ENCODE measurements around the gene PCDH8. TPM values are rescaled to one million over a fixed set of nuclear protein-coding genes. Genes with fewer than 3 reads are reported as not detected.

Gene PCDH8
- polyA plus RNA-seq, 1 of the 3 experiments (the other 2 are of a cell fraction) = not detected

- no peak overlapping the region for H3K9ac ChIP-seq
- H4K20me1 ChIP-seq (ENCODE audit: insufficient read depth) = no peaks in the 10 kb centered on the region
- TF ChIP-seq TAF1 (IDR thresholded peaks at IDR 0.05; ENCODE audit: borderline replicate concordance, low read depth, low read length) (no peak), RCOR1 (IDR thresholded peaks at IDR 0.05; ENCODE audit: low read length) (no peak), NRF1 (IDR thresholded peaks at IDR 0.05; ENCODE audit: low read depth, low read length) (no peak), PBX3 (IDR thresholded peaks at IDR 0.05) (no peak), CTCF (IDR thresholded peaks at IDR 0.05) (no peak), MAX (IDR thresholded peaks at IDR 0.05; ENCODE audit: low read depth) (no peak)
- WGBS (ENCODE audit: low lambda C conversion rate) = 23% methylated on average over 6 of the region's 7 CpGs
- H3K27ac ChIP-seq (ENCODE audit: low read depth in 2 of 2, low read length in 1 of 2) = no peak overlapping the region
- no peaks in the 10 kb centered on the region for H3F3A ChIP-seq (replicated peaks; ENCODE audit: insufficient read depth)
- H3K9me3 ChIP-seq = no peaks in the 10 kb centered on the region
- no peak overlapping the region for H3K4me2 ChIP-seq
- no peak for DNase-seq
- H2AFZ ChIP-seq (ENCODE audit: low read depth) = no peak overlapping the region
- H3K4me1 ChIP-seq (ENCODE audit: control insufficient read depth in 1 of 2, insufficient read depth in 2 of 2, low read depth in 1 of 2, low read length in 1 of 2) = peaks cover 0 to 2% of the 10 kb centered on the region in 2 experiments; a peak in 1 of 4 replicates
- ChIA-PET CTCF (interaction anchor here (0.6 to 4.4 kb wide), 5 partner anchors 15 to 343 kb away, joined by 3 to 23 read pairs (median 3); no protein-coding TSS in a partner anchor), POLR2A (no interaction called here)
- H3K79me2 ChIP-seq (ENCODE audit: insufficient read depth) = no peaks in the 10 kb centered on the region
- no peaks in the 10 kb centered on the region for H3K9me2 ChIP-seq
- H3K4me3 ChIP-seq (ENCODE audit: low read depth in 2 of 2, low read length in 1 of 2) = no peak overlapping the region
- H3K27me3 ChIP-seq (ENCODE audit: insufficient read depth) = no peaks in the 10 kb centered on the region; the same call in 1 of the 2 replicates
- no peaks in the 10 kb centered on the region for H3K36me3 ChIP-seq (replicated peaks in 1 of 2; ENCODE audit: control insufficient read depth in 1 of 2, insufficient read depth in 2 of 2, low read length in 1 of 2)
These were observed 54.9 kb downstream of the PCDH8 start for GRCh38 chr13:52793515-52794061.

Small RNA genes within 50 kb of the gene (small RNA-seq; reads per million reads assigned to genes)
- gene MIR759 = 0 reads per million in 7 experiments

Other genes starting within 250 kb of the PCDH8 start
- gene HNRNPA1L2, start 206.2 kb downstream of the PCDH8 start, polyA plus RNA-seq (2012; rRNA removed) = 4.5 and 6.7 TPM in 2 replicates
- 17.8 and 18.6 TPM in 2 replicates for gene SUGT1, start 195.8 kb downstream of the PCDH8 start, polyA plus RNA-seq (2012; rRNA removed)
- gene CNMD, start 108.8 kb downstream of the PCDH8 start, polyA plus RNA-seq (2012; rRNA removed) = not detected in 2 replicates
- not detected in 2 replicates for gene OLFM4, start 180.2 kb upstream of the PCDH8 start, polyA plus RNA-seq (2012; rRNA removed)

Measured in SK-N-SH (cell line).